Measurements from ENCODE around the gene CCRL2. TPM values are rescaled to one million over a fixed set of nuclear protein-coding genes. Genes with fewer than 3 reads are reported as not detected.

The CCRL2 gene
- total RNA-seq, 1 experiment from 2014 or later: not detected

GRCh38 chr3:46405301-46406019, 1.6 kb upstream of the CCRL2 start:
- H3K36me3 Mint-ChIP-seq: no peaks in the 10 kb centered on the region
- DNase-seq (ENCODE audit: low spot score) (no peak), ATAC-seq (no peak)
- 0 out of 2 replicates have a peak, but pooled peaks cover 2% of the 10 kb centered on the region for H3K4me1 Mint-ChIP-seq
- peaks cover 5% of the 10 kb centered on the region for H3K9me3 Mint-ChIP-seq
- H3K27me3 Mint-ChIP-seq (ENCODE audit: low read depth): no peaks in the 10 kb centered on the region
- POLR2A ChIA-PET: no interaction called here
- TF ChIP-seq CREB1 (CRISPR knock-in tag; IDR thresholded peaks at IDR 0.05) (no peak), SP1 (CRISPR knock-in tag; conservative IDR thresholded peaks at IDR 0.05) (no peak), FOXP4 (CRISPR knock-in tag; IDR thresholded peaks at IDR 0.05) (no peak), ZBTB21 (CRISPR knock-in tag; IDR thresholded peaks at IDR 0.05; ENCODE audit: borderline replicate concordance) (no peak), ATF6 (CRISPR knock-in tag; IDR thresholded peaks at IDR 0.05) (no peak), ATF1 (CRISPR knock-in tag; IDR thresholded peaks at IDR 0.05) (no peak), NFYB (CRISPR knock-in tag; conservative IDR thresholded peaks at IDR 0.05; ENCODE audit: low read depth) (no peak)
- CTCF ChIA-PET: interaction anchor here (1.0 to 1.4 kb wide), 3 partner anchors 22 to 467 kb away, joined by 3 to 4 read pairs (median 3); no protein-coding TSS in a partner anchor
- no peak overlapping the region for H3K27ac Mint-ChIP-seq
- H3K4me3 Mint-ChIP-seq: no peak overlapping the region

DNA sequence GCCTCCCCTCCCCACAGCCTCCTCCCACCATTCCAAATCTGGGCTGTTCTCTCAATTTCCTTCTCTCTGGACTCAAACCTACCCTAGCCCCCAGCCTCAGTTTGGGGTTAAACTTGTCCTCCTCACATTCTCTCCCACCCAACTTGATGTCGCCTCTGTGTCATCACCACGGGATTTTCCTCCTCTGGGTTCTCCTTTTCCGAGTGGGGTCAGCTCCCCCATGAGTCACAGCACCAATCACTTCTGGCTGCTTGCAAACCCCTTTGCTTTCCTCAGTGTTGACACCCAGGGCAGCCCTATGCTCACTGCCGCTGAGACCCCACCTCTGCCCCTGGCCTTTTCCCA, 644 bp upstream of the CCRL2 start:
- peaks cover 2% of the 10 kb centered on the region; the same call in 1 of the 2 replicates for H3K4me1 Mint-ChIP-seq
- no peak for ATAC-seq
- TF ChIP-seq FOXJ3 (CRISPR knock-in tag; IDR thresholded peaks at IDR 0.05; ENCODE audit: borderline replicate concordance): no peak
- TF ChIP-seq, protein P1, sequence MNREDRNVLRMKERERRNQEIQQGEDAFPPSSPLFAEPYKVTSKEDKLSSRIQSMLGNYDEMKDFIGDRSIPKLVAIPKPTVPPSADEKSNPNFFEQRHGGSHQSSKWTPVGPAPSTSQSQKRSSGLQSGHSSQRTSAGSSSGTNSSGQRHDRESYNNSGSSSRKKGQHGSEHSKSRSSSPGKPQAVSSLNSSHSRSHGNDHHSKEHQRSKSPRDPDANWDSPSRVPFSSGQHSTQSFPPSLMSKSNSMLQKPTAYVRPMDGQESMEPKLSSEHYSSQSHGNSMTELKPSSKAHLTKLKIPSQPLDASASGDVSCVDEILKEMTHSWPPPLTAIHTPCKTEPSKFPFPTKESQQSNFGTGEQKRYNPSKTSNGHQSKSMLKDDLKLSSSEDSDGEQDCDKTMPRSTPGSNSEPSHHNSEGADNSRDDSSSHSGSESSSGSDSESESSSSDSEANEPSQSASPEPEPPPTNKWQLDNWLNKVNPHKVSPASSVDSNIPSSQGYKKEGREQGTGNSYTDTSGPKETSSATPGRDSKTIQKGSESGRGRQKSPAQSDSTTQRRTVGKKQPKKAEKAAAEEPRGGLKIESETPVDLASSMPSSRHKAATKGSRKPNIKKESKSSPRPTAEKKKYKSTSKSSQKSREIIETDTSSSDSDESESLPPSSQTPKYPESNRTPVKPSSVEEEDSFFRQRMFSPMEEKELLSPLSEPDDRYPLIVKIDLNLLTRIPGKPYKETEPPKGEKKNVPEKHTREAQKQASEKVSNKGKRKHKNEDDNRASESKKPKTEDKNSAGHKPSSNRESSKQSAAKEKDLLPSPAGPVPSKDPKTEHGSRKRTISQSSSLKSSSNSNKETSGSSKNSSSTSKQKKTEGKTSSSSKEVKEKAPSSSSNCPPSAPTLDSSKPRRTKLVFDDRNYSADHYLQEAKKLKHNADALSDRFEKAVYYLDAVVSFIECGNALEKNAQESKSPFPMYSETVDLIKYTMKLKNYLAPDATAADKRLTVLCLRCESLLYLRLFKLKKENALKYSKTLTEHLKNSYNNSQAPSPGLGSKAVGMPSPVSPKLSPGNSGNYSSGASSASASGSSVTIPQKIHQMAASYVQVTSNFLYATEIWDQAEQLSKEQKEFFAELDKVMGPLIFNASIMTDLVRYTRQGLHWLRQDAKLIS (CRISPR knock-in tag; IDR thresholded peaks at IDR 0.05; ENCODE audit: borderline replicate concordance): no peak
- TF ChIP-seq, protein P2, sequence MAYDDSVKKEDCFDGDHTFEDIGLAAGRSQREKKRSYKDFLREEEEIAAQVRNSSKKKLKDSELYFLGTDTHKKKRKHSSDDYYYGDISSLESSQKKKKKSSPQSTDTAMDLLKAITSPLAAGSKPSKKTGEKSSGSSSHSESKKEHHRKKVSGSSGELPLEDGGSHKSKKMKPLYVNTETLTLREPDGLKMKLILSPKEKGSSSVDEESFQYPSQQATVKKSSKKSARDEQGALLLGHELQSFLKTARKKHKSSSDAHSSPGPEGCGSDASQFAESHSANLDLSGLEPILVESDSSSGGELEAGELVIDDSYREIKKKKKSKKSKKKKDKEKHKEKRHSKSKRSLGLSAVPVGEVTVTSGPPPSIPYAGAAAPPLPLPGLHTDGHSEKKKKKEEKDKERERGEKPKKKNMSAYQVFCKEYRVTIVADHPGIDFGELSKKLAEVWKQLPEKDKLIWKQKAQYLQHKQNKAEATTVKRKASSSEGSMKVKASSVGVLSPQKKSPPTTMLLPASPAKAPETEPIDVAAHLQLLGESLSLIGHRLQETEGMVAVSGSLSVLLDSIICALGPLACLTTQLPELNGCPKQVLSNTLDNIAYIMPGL (CRISPR knock-in tag; IDR thresholded peaks at IDR 0.05): no peak
- H3K9me3 Mint-ChIP-seq: peaks cover 5% of the 10 kb centered on the region
- H3K27me3 Mint-ChIP-seq (ENCODE audit: low read depth): no peaks in the 10 kb centered on the region
- CTCF ChIA-PET: interaction anchor here (2.7 kb wide), 1 partner anchor 28 kb away, joined by 9 read pairs; no protein-coding TSS in a partner anchor
- no peaks in the 10 kb centered on the region for H3K36me3 Mint-ChIP-seq
- no peak overlapping the region for H3K4me3 Mint-ChIP-seq
- no peak overlapping the region for H3K27ac Mint-ChIP-seq
- no peak for DNase-seq (ENCODE audit: low spot score)
- POLR2A ChIA-PET: no interaction called here

DNA sequence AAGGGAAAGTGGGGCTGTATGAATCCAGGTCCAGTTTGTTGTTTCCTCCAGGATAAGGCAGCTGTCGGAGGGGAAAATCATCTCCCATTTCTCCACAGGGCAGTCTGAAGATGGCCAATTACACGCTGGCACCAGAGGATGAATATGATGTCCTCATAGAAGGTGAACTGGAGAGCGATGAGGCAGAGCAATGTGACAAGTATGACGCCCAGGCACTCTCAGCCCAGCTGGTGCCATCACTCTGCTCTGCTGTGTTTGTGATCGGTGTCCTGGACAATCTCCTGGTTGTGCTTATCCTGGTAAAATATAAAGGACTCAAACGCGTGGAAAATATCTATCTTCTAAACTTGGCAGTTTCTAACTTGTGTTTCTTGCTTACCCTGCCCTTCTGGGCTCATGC, 911 bp downstream of the CCRL2 start:
- Mint-ChIP-seq H3K36me3 (no peaks in the 10 kb centered on the region), H3K27ac (no peak overlapping the region), H3K27me3 (ENCODE audit: low read depth) (no peaks in the 10 kb centered on the region), H3K4me3 (no peak overlapping the region), H3K4me1 (peaks cover 2% of the 10 kb centered on the region; the same call in 1 of the 2 replicates), H3K9me3 (peaks cover 2% of the 10 kb centered on the region)
- CTCF ChIA-PET: interaction anchor here (1.5 to 2.7 kb wide), 3 partner anchors 19 to 54 kb away, joined by 3 to 9 read pairs (median 9); no protein-coding TSS in a partner anchor
- no peak for ATAC-seq
- POLR2A ChIA-PET: no interaction called here
- no peak for DNase-seq (ENCODE audit: low spot score)
- TF ChIP-seq JUN (CRISPR knock-in tag; IDR thresholded peaks at IDR 0.05) (no peak), FOXJ3 (CRISPR knock-in tag; IDR thresholded peaks at IDR 0.05; ENCODE audit: borderline replicate concordance) (no peak), FOXP4 (CRISPR knock-in tag; IDR thresholded peaks at IDR 0.05) (no peak), ZNF396 (CRISPR knock-in tag; IDR thresholded peaks at IDR 0.05; ENCODE audit: borderline replicate concordance) (no peak), HMGA2 (CRISPR knock-in tag; IDR thresholded peaks at IDR 0.05) (no peak), ZNF423 (CRISPR knock-in tag; IDR thresholded peaks at IDR 0.05) (no peak), TP53 (CRISPR knock-in tag; IDR thresholded peaks at IDR 0.05) (no peak)
- TF ChIP-seq, protein P3, sequence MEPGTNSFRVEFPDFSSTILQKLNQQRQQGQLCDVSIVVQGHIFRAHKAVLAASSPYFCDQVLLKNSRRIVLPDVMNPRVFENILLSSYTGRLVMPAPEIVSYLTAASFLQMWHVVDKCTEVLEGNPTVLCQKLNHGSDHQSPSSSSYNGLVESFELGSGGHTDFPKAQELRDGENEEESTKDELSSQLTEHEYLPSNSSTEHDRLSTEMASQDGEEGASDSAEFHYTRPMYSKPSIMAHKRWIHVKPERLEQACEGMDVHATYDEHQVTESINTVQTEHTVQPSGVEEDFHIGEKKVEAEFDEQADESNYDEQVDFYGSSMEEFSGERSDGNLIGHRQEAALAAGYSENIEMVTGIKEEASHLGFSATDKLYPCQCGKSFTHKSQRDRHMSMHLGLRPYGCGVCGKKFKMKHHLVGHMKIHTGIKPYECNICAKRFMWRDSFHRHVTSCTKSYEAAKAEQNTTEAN (CRISPR knock-in tag; IDR thresholded peaks at IDR 0.05): no peak
- TF ChIP-seq, protein P4, sequence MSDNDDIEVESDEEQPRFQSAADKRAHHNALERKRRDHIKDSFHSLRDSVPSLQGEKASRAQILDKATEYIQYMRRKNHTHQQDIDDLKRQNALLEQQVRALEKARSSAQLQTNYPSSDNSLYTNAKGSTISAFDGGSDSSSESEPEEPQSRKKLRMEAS (CRISPR knock-in tag; IDR thresholded peaks at IDR 0.05): no peak

All from WTC11 (cell line).